B cell (primary cell): ENCODE data around the gene PRUNE1. TPM values are rescaled to one million over a fixed set of nuclear protein-coding genes. Genes with fewer than 3 reads are reported as not detected.

Source experiments
- ATAC-seq: fragments of 200-7000 bp; cut with Tn5 transposase; one replicate; pipeline ENCODE4 v1.10.0; 2021; ENCODE audit warnings: low read depth, mild to moderate bottlenecking, moderate number of reproducible peaks, moderate library complexity
- CTCF ChIA-PET: fragments of 350-600 bp; sonication (Branson Sonifier 250); formaldehyde crosslinking; loops from one replicate; lab custom pipeline; 2021; ENCODE audit warnings: antibody characterized with exemption, inconsistent platforms; lab: Charles Lee
- POLR2A ChIA-PET: fragments of 350-600 bp; sonication (Branson Sonifier 250); formaldehyde crosslinking; loops from one replicate; lab custom pipeline; 2021; ENCODE audit warnings: antibody characterized with exemption; lab: Charles Lee
- DNase-seq: peaks from one replicate; pipeline ENCODE4 v3.0.0; 2013
- H2AFZ ChIP-seq: 2 replicates; pipeline ENCODE4 v1.6.1; 2012; ENCODE audit warnings: mild to moderate bottlenecking, low read depth, low read length; ENCODE audit not compliant: insufficient read depth, poor library complexity, severe bottlenecking
- H3K27ac ChIP-seq, 2 donors: 1 replicate in 1 of 2; 2 replicates in 1 of 2; pipeline ENCODE4 v1.5.1; 2012 to 2013; ENCODE audit warnings: low read length in 2 of 2, mild to moderate bottlenecking in 2 of 2, moderate library complexity in 1 of 2
- H3K27me3 ChIP-seq, 4 experiments: fragments of 200-600 bp in 1 of 4; sonication (generic) in 1 of 4; replicated peaks in 1 of 4; 1 replicate in 2 of 4; 2 replicates in 2 of 4; pipeline versions ENCODE4 v1.6.1 to v1.7.0; 2013 to 2016; ENCODE audit warnings: low read length in 3 of 4, mild to moderate bottlenecking in 2 of 4, mixed read lengths in 1 of 4, moderate library complexity in 1 of 4; ENCODE audit not compliant: insufficient read depth in 4 of 4, control insufficient read depth in 3 of 4; ENCODE audit errors: control extremely low read depth in 1 of 4
- H3K36me3 ChIP-seq, 2 experiments: replicated peaks in 1 of 2; 1 replicate in 1 of 2; 2 replicates in 1 of 2; pipeline versions ENCODE4 v1.6.1 to v1.7.1; 2013; ENCODE audit warnings: low read length in 1 of 2; ENCODE audit not compliant: insufficient read depth in 2 of 2, control insufficient read depth in 1 of 2; ENCODE audit errors: control extremely low read depth in 1 of 2, extremely low read depth in 1 of 2
- H3K4me1 ChIP-seq, 2 donors: fragments of 200-600 bp in 1 of 2; sonication (generic) in 1 of 2; 1 replicate in 1 of 2; 2 replicates in 1 of 2; pipeline versions ENCODE4 v1.5.1 to v1.6.1; 2013 to 2017; ENCODE audit warnings: low read length in 2 of 2; ENCODE audit not compliant: control insufficient read depth in 2 of 2, insufficient read depth in 2 of 2
- H3K4me2 ChIP-seq: replicated peaks from 2 replicates; pipeline ENCODE3; 2012; ENCODE audit warnings: mild to moderate bottlenecking, low read depth, low read length; ENCODE audit not compliant: poor library complexity, severe bottlenecking
- H3K4me3 ChIP-seq, 5 experiments: fragments of 200-600 bp in 1 of 5; sonication (generic) in 1 of 5; 1 replicate in 3 of 5; 2 replicates in 2 of 5; pipeline versions ENCODE4 v1.5.1 to v1.7.0; 2011 to 2016; ENCODE audit warnings: low read length in 4 of 5, mild to moderate bottlenecking in 4 of 5, low read depth in 2 of 5, control low read depth in 1 of 5, moderate library complexity in 1 of 5; ENCODE audit not compliant: insufficient read depth in 1 of 5; ENCODE audit errors: control extremely low read depth in 1 of 5, extremely low read depth in 1 of 5
- H3K79me2 ChIP-seq: fragments of 200-600 bp; sonication (generic); one replicate; pipeline ENCODE4 v1.6.0; 2016; ENCODE audit warnings: low read length; ENCODE audit not compliant: control insufficient read depth, insufficient read depth
- H3K9ac ChIP-seq: fragments of 200-600 bp; sonication (generic); 2 replicates; pipeline ENCODE4 v1.6.1; 2017; ENCODE audit warnings: mild to moderate bottlenecking, low read length, moderate library complexity
- H3K9me3 ChIP-seq, 3 donors: one replicate each; pipeline versions ENCODE4 v1.6.1 to v1.7.1; 2013; ENCODE audit warnings: low read length in 2 of 3; ENCODE audit not compliant: control insufficient read depth in 2 of 3, insufficient read depth in 1 of 3; ENCODE audit errors: control extremely low read depth in 1 of 3
- H4K20me1 ChIP-seq: 2 replicates; pipeline ENCODE4 v1.6.0; 2012; ENCODE audit warnings: mild to moderate bottlenecking, low read length; ENCODE audit not compliant: insufficient read depth, control insufficient read depth, poor library complexity, severe bottlenecking
- H3K27ac Mint-ChIP-seq: one replicate; pipeline ENCODE4 v1.8.0; 2021; ENCODE audit warnings: mixed read lengths
- H3K27me3 Mint-ChIP-seq: one replicate; pipeline ENCODE4 v1.8.0; 2021; ENCODE audit warnings: mixed read lengths
- H3K4me1 Mint-ChIP-seq: one replicate; pipeline ENCODE4 v1.8.0; 2021; ENCODE audit warnings: mixed read lengths
- H3K4me3 Mint-ChIP-seq: one replicate; pipeline ENCODE4 v1.8.0; 2021; ENCODE audit warnings: mixed read lengths
- H3K9me3 Mint-ChIP-seq: one replicate; pipeline ENCODE4 v1.8.0; 2022; ENCODE audit warnings: mixed read lengths; ENCODE audit not compliant: insufficient read depth
- CTCF ChIP-seq: fragments of 200-600 bp; IDR thresholded peaks from one replicate; pipeline ENCODE4 v1.8.0; 2022; ENCODE audit warnings: antibody characterized with exemption, mild to moderate bottlenecking
- EZH2 ChIP-seq: IDR thresholded peaks from 2 replicates; pipeline ENCODE4 v1.6.1; 2012; ENCODE audit warnings: borderline replicate concordance, low read depth, mild to moderate bottlenecking, moderate library complexity, low read length; ENCODE audit not compliant: insufficient read depth, poor library complexity, severe bottlenecking
- WGBS: methylation state at CpG from one replicate; pipeline ENCODE4 v1.1.5; 2013; ENCODE audit warnings: missing lambda C conversion rate; ENCODE audit not compliant: insufficient coverage; 5-methylcytosine and 5-hydroxymethylcytosine counted together
- intact Hi-C: fragments of 100-400 bp; cut with micrococcal nuclease; formaldehyde crosslinking; loops from one replicate; pipeline ENCODE4 v1.10.0; 2022
- polyA plus RNA-seq: library from polyadenylated mRNA; depleted of rRNA; stranded (reverse); fragments of >200 nt; gene quantifications from 2 replicates; pipeline ENCODE4 v1.2.3, GENCODE V29; 2012
- total RNA-seq, 2 donors: library from RNA; stranded (reverse); fragments of 120-200 nt in 1 of 2; gene quantifications; 1 replicate in 1 of 2; 2 replicates in 1 of 2; pipeline versions ENCODE4 v1.2.3 to v1.2.4, GENCODE V29; 2013 to 2022

Gene PRUNE1
- total and polyA plus RNA-seq, 2 donors (not counting 1 experiment from before 2014, with no cell fraction given) = 15.9 to 21.3 TPM

- DNase-seq (peak; percentile 86), ATAC-seq (peak; percentile 98)
- no peaks in the 10 kb centered on the region for H3K79me2 ChIP-seq
- H3K9me3 Mint-ChIP-seq = no peaks in the 10 kb centered on the region
- H3K27me3 Mint-ChIP-seq = no peaks in the 10 kb centered on the region
- H3K4me1 Mint-ChIP-seq = peaks cover 6% of the 10 kb centered on the region
- TF ChIP-seq CTCF = peak; percentile 85
- no peak for TF ChIP-seq EZH2
- peak overlapping the region; percentile 72 for H3K27ac Mint-ChIP-seq
- peaks cover 0 to 5% of the 10 kb centered on the region in 2 donors for H3K4me1 ChIP-seq
- ChIA-PET CTCF (interaction anchor here (0.5 to 6.3 kb wide), 35 partner anchors 13 to 228 kb away, joined by 3 to 61 read pairs (median 4); partner anchors contain the start of genes C1orf56, CDC42SE1, GABPB2 and MINDY1), POLR2A (interaction anchor here (0.6 to 1.0 kb wide), 5 partner anchors 24 to 153 kb away, joined by 3 to 12 read pairs (median 3); no protein-coding TSS in a partner anchor)
- no peak overlapping the region for H3K4me3 ChIP-seq
- peak overlapping the region; percentile 35 for H2AFZ ChIP-seq
- no peaks in the 10 kb centered on the region for H3K27me3 ChIP-seq
- H3K27ac ChIP-seq = no peak overlapping the region
- H4K20me1 ChIP-seq = no peaks in the 10 kb centered on the region
- no peaks in the 10 kb centered on the region for H3K9me3 ChIP-seq
- peaks cover 0 to 32% of the 10 kb centered on the region in 2 experiments for H3K36me3 ChIP-seq
- H3K4me2 ChIP-seq = peak overlapping the region; percentile 17
- H3K9ac ChIP-seq = no peak overlapping the region
- intact Hi-C loops = loop anchor here (1.0 to 2.0 kb wide), 4 partner anchors 22 to 132 kb away; partner anchors contain the start of genes C1orf56, CDC42SE1, GABPB2 and TNFAIP8L2
- no peak overlapping the region for H3K4me3 Mint-ChIP-seq
- WGBS = 7% methylated on average over 3 of the region's 6 CpGs
Measured at GRCh38 chr1:151024540-151025146, 16.4 kb downstream of the PRUNE1 start.

- no peaks in the 10 kb centered on the region for H3K79me2 ChIP-seq
- ChIA-PET POLR2A (no interaction called here), CTCF (interaction anchor here (0.7 to 6.3 kb wide), 7 partner anchors 20 to 418 kb away, joined by 3 to 61 read pairs (median 11); partner anchors contain the start of genes CDC42SE1, GABPB2, MINDY1 and MLLT11)
- no peaks in the 10 kb centered on the region for H4K20me1 ChIP-seq
- no peak overlapping the region for H3K27ac ChIP-seq
- H3K4me2 ChIP-seq = no peak overlapping the region
- ATAC-seq (no peak), DNase-seq (no peak)
- TF ChIP-seq EZH2 = no peak
- no peak for TF ChIP-seq CTCF
- no peaks in the 10 kb centered on the region for H3K27me3 Mint-ChIP-seq
- H3K36me3 ChIP-seq = peaks cover 3 to 45% of the 10 kb centered on the region in 2 experiments
- no peak overlapping the region for H3K4me3 ChIP-seq
- peaks cover 6% of the 10 kb centered on the region for H3K4me1 Mint-ChIP-seq
- H3K9me3 ChIP-seq = no peaks in the 10 kb centered on the region
- H3K4me1 ChIP-seq = peaks cover 0 to 5% of the 10 kb centered on the region in 2 donors
- no peaks in the 10 kb centered on the region for H3K27me3 ChIP-seq
- H2AFZ ChIP-seq = no peak overlapping the region
- no peaks in the 10 kb centered on the region for H3K9me3 Mint-ChIP-seq
- intact Hi-C loops = no loop called here
- no peak overlapping the region for H3K27ac Mint-ChIP-seq
- no peak overlapping the region for H3K4me3 Mint-ChIP-seq
- no peak overlapping the region for H3K9ac ChIP-seq
Measured at GRCh38 chr1:151026460-151026859, 18.2 kb downstream of the PRUNE1 start.
